Measurements from ENCODE around the gene FURIN.

GRCh38 chr15:90891346-90891949 is 23.1 kb downstream of the FURIN start:
- TF ChIP-seq SUZ12 (IDR thresholded peaks at IDR 0.05; ENCODE audit: extremely low read depth, insufficient read depth, insufficient read length): no peak
- no peak for TF ChIP-seq ZNF274 (IDR thresholded peaks at IDR 0.05; ENCODE audit: low read depth, low read length)

All from NT2/D1 (cell line).